Right kidney (tissue), 1 donor: ENCODE measurements around the gene IFI16.
"Not testable (repeated sequence)": the region's sequence is repeated elsewhere in the genome, so short reads cannot be mapped to it uniquely, and the experiment has no call there.

Source experiments
- DNase-seq: peaks from one replicate; pipeline ENCODE4 v3.0.0-alpha.2; 2016

The IFI16 gene

DNA sequence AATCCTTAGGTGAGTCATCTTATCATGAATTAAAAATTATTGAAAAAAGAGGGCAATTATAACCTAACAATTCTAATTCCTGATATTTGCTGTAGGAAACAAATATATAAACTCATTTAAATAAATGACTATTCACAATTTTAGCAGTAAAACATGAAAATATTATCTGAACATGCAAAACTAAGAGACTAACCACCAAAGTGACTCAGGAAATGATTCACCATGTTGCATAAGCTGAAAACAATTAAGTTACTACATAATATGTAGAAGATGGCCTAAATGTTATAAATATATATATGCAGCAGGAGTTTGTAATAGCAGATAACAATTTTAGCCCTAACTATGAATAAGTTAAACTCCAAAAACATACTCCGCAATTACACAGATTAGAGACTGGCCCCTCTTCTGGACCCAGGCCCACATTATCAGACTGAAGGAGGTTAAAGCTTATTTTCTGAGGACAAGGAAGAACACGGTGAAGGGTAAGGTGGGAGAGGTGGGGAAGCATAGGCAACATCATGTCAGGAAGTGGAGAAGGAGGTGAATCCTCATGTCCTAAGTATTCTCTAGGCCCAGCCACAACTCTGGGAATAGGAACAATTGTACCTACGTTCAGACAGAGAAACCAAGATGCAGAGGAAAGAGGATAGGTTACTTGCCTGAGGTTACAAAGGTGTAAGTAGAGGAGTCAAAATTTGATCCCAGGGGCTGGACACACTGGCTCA is 82.5 kb downstream of the IFI16 start:
- DNase-seq, result no peak

DNA sequence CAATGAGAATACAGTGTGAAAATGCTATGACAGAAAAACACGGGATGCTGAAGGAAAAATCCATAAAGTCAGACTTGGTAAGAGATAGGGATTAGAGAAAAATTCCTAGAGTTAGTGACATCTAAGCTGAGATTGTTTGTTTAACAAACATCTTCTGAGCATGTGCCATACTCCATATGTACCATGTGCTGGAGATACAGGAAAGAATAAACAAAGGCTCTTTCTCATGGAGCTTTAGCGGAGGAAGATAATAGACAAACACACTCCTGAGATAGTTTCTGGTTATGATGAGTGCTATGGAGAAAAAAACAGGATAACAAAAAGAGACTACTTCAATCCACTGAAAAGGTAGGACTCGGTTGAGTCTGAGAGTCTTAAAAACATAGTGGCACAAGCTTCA is 88.9 kb downstream of the IFI16 start:
- no peak for DNase-seq

DNA sequence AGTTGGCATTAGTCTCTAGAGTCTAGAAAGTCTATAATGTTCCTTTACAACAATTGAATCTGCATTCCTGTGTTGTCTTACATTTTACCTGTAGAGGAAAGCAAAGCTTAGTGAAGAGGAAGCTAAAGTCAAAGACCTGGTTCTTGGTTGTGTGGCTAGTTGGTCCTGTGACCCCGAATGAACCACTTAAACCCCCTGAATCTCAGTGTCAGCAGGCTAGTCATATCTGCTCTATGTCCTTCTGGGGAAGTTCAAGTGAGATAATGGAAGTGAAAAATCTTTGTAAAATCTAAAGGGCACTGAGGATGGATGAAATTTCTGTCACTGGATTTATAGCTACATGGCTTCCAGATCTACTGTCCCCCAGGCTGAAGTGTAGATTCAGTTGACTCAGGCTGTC is 90.9 kb downstream of the IFI16 start:
- no peak for DNase-seq

DNA sequence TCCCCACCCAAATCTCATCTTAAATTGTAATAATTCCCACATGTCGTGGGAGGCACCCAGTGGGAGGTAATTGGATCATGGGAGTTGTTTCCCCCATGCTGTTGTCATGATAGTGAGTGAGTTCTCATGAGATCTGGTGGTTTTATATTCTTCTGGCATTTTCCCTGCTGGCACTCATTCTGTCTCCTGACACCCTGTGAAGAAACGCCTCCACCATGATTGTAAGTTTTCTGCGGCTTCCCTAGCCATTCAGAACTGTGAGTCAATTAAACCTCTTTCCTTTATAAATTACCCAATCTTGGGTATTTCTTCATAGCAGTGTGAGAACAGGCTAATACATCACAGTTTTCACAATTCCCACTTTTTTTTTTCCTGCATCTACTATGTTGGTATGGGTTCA is 93.3 kb downstream of the IFI16 start:
- not testable (repeated sequence) for DNase-seq
